CD4-positive, alpha-beta T cell (primary cell): ENCODE data around the gene PDE9A. TPM values are rescaled to one million over a fixed set of nuclear protein-coding genes. Genes with fewer than 3 reads are reported as not detected.
"Not testable (repeated sequence)": the region's sequence is repeated elsewhere in the genome, so short reads cannot be mapped to it uniquely, and the experiment has no call there.

ENCODE experiments used
- ATAC-seq: fragments of 200-7000 bp; cut with Tn5 transposase; one replicate; pipeline ENCODE4 v1.10.0; 2022; ENCODE audit warnings: mild to moderate bottlenecking; ENCODE audit not compliant: poor library complexity
- CTCF ChIA-PET: fragments of 350-600 bp; sonication (Branson Sonifier 250); formaldehyde crosslinking; loops from one replicate; lab custom pipeline; 2021; ENCODE audit warnings: antibody characterized with exemption, inconsistent platforms; lab: Charles Lee
- POLR2A ChIA-PET: fragments of 350-600 bp; sonication (Branson Sonifier 250); formaldehyde crosslinking; loops from one replicate; lab custom pipeline; 2021; ENCODE audit warnings: antibody characterized with exemption, inconsistent platforms; lab: Charles Lee
- DNase-seq, 14 experiments: peaks; one replicate each; pipeline ENCODE4 v3.0.0-alpha.2; 2013 to 2020; ENCODE audit warnings: mixed read lengths in 2 of 14
- H3K27ac ChIP-seq, 2 donors: one replicate each; pipeline versions ENCODE4 v1.5.1 to v1.7.0; 2013; ENCODE audit warnings: low read length in 2 of 2, low read depth in 1 of 2, mild to moderate bottlenecking in 1 of 2
- H3K27me3 ChIP-seq, 2 experiments: 1 replicate in 1 of 2; 2 replicates in 1 of 2; pipeline versions ENCODE4 v1.6.1 to v1.7.0; 2013; ENCODE audit warnings: low read length in 2 of 2, control low read depth in 1 of 2, mild to moderate bottlenecking in 1 of 2, moderate library complexity in 1 of 2; ENCODE audit not compliant: insufficient read depth in 2 of 2, control insufficient read depth in 1 of 2
- H3K36me3 ChIP-seq: one replicate; pipeline ENCODE4 v1.6.1; 2013; ENCODE audit warnings: low read length, control low read depth; ENCODE audit not compliant: insufficient read depth
- H3K4me1 ChIP-seq: one replicate; pipeline ENCODE4 v1.6.1; 2013; ENCODE audit warnings: low read length, control low read depth; ENCODE audit not compliant: insufficient read depth
- H3K4me3 ChIP-seq: one replicate; pipeline ENCODE4 v1.5.1; 2013; ENCODE audit warnings: mild to moderate bottlenecking, low read length, moderate library complexity
- H3K9me3 ChIP-seq, 2 experiments: 1 replicate in 1 of 2; 2 replicates in 1 of 2; pipeline versions ENCODE4 v1.6.1 to v1.7.0; 2013; ENCODE audit warnings: low read length in 2 of 2, mild to moderate bottlenecking in 2 of 2, control low read depth in 1 of 2, moderate library complexity in 1 of 2; ENCODE audit not compliant: control insufficient read depth in 1 of 2, insufficient read depth in 1 of 2
- H3K27ac Mint-ChIP-seq: one replicate; pipeline ENCODE4 v1.8.0; 2020; ENCODE audit warnings: mixed read lengths
- H3K27me3 Mint-ChIP-seq: one replicate; pipeline ENCODE4 v1.8.0; 2021; ENCODE audit warnings: mixed read lengths
- H3K36me3 Mint-ChIP-seq: one replicate; pipeline ENCODE4 v1.8.0; 2021; ENCODE audit warnings: low read depth, mixed read lengths
- H3K4me1 Mint-ChIP-seq: one replicate; pipeline ENCODE4 v1.8.0; 2021; ENCODE audit warnings: low read depth, mixed read lengths
- H3K4me3 Mint-ChIP-seq: one replicate; pipeline ENCODE4 v1.8.0; 2020; ENCODE audit warnings: mild to moderate bottlenecking, mixed read lengths
- H3K9me3 Mint-ChIP-seq: one replicate; pipeline ENCODE4 v1.8.0; 2020; ENCODE audit warnings: mixed read lengths
- intact Hi-C, 2 experiments: fragments of 100-400 bp; cut with DNase I in 1 of 2; cut with micrococcal nuclease in 1 of 2; formaldehyde crosslinking; loops; one replicate each; pipeline versions ENCODE4 v1.15.1 to v1.9.0; 2023 to 2025; cut with DNase I, micrococcal nuclease
- total RNA-seq, 174 experiments: library from RNA in 2 of 174; stranded (reverse) in 2 of 174; gene quantifications; one replicate each; pipeline ENCODE4 v1.2.3 and lab custom pipeline; 2021 to 2026
- TF ChIP-seq, protein P1 (sequence below): fragments of 200-600 bp; IDR thresholded peaks from one replicate; pipeline ENCODE4 v1.8.0; 2022; ENCODE audit warnings: antibody characterized with exemption, mild to moderate bottlenecking

Gene PDE9A
- total RNA-seq, 2 experiments from 2014 or later: 12.6 to 13.2 TPM

DNA sequence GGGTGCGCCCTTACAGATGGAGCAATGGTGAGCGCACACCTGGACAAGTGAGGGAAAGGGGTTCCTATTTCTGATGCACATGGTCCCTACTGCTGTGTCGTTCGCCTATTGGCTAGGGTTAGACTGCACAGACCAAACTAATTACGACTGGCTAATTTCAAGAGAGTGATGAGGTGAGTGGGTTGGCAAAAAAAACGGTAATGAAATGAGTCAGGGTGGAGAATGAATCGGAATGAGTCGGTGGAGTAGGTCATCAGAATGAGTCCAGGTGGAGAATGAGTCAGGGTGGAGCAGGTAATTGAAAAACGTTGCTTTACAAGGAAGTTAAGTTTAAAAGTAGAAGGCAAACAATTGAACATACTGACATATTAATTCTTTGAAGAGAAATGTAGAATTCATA, 146.1 kb downstream of the PDE9A start:
- Histone ChIP-seq H3K36me3 (no peaks in the 10 kb centered on the region), H3K4me1 (no peaks in the 10 kb centered on the region), H3K27ac (no peak overlapping the region), H3K4me3 (no peak overlapping the region), H3K27me3 (no peaks in the 10 kb centered on the region), H3K9me3 (no peaks in the 10 kb centered on the region)
- TF ChIP-seq, protein P1, sequence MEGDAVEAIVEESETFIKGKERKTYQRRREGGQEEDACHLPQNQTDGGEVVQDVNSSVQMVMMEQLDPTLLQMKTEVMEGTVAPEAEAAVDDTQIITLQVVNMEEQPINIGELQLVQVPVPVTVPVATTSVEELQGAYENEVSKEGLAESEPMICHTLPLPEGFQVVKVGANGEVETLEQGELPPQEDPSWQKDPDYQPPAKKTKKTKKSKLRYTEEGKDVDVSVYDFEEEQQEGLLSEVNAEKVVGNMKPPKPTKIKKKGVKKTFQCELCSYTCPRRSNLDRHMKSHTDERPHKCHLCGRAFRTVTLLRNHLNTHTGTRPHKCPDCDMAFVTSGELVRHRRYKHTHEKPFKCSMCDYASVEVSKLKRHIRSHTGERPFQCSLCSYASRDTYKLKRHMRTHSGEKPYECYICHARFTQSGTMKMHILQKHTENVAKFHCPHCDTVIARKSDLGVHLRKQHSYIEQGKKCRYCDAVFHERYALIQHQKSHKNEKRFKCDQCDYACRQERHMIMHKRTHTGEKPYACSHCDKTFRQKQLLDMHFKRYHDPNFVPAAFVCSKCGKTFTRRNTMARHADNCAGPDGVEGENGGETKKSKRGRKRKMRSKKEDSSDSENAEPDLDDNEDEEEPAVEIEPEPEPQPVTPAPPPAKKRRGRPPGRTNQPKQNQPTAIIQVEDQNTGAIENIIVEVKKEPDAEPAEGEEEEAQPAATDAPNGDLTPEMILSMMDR: no peak
- POLR2A ChIA-PET: no interaction called here
- Mint-ChIP-seq H3K27ac (no peak overlapping the region), H3K36me3 (no peaks in the 10 kb centered on the region), H3K9me3 (no peaks in the 10 kb centered on the region), H3K4me3 (no peak overlapping the region), H3K27me3 (no peaks in the 10 kb centered on the region), H3K4me1 (peaks cover 5% of the 10 kb centered on the region)
- ATAC-seq (no peak), DNase-seq (no peak)
- CTCF ChIA-PET: no interaction called here
- intact Hi-C loops: loop anchor here in 1 of 2 experiments (5.0 kb wide), 1 partner anchor 132 kb away; no protein-coding TSS in a partner anchor

DNA sequence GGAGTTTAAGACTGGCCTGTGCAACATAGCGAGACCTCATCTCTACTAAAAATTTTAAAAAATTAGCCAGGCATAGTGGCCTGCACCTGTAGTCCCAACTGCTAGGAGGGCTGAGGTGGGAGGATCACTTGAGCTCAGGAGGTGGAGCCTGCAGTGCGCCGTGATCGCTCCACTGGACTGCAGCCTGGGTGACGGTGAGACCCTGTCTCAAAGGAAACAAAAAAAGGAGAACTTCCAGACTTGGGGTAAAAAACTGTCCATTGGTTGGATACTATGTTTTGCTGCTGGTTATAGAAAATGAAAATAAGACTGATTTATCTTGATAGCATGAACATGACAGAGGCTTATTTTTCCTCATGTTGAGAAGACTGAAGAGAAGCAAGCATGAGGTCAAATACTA, 146.5 kb downstream of the PDE9A start:
- Mint-ChIP-seq H3K4me3 (no peak overlapping the region), H3K36me3 (no peaks in the 10 kb centered on the region), H3K4me1 (peaks cover 5% of the 10 kb centered on the region), H3K27ac (no peak overlapping the region), H3K27me3 (no peaks in the 10 kb centered on the region), H3K9me3 (no peaks in the 10 kb centered on the region)
- DNase-seq (no peak), ATAC-seq (no peak)
- TF ChIP-seq, protein P1: no peak
- no peaks in the 10 kb centered on the region for H3K4me1 ChIP-seq
- ChIA-PET CTCF (no interaction called here), POLR2A (no interaction called here)
- H3K27me3 ChIP-seq: no peaks in the 10 kb centered on the region
- H3K36me3 ChIP-seq: no peaks in the 10 kb centered on the region
- no peak overlapping the region for H3K27ac ChIP-seq
- no peak overlapping the region for H3K4me3 ChIP-seq
- H3K9me3 ChIP-seq: no peaks in the 10 kb centered on the region
- intact Hi-C loops: loop anchor here in 1 of 2 experiments (5.0 kb wide), 1 partner anchor 133 kb away; no protein-coding TSS in a partner anchor

DNA sequence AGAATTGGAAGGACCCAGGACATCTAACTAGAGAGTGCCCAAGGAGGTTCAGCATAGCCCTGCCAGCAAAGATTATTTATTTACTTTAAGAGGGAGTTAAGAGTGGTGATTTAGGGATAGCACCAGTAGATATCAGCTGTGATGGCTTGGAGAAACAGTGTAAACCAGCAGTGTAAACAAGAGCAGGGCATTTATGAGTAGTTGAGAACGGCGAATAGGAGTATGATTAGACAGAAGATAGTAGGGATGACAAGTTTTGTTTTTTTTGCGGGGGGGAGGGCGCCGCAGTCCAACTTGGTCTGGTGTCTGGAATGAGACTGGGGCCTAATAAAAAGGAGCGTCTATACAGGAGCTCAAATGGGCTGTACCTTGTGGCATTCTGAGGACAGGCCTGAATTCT, 148.2 kb downstream of the PDE9A start:
- POLR2A ChIA-PET, CTCF ChIA-PET, H3K9me3 Mint-ChIP-seq, DNase-seq, H3K9me3 ChIP-seq, H3K36me3 Mint-ChIP-seq, H3K4me1 Mint-ChIP-seq, H3K27ac ChIP-seq, H3K4me3 Mint-ChIP-seq, intact Hi-C loops, H3K36me3 ChIP-seq, H3K27me3 ChIP-seq, H3K27me3 Mint-ChIP-seq, ATAC-seq, H3K4me3 ChIP-seq, H3K4me1 ChIP-seq, H3K27ac Mint-ChIP-seq: not testable (repeated sequence)

DNA sequence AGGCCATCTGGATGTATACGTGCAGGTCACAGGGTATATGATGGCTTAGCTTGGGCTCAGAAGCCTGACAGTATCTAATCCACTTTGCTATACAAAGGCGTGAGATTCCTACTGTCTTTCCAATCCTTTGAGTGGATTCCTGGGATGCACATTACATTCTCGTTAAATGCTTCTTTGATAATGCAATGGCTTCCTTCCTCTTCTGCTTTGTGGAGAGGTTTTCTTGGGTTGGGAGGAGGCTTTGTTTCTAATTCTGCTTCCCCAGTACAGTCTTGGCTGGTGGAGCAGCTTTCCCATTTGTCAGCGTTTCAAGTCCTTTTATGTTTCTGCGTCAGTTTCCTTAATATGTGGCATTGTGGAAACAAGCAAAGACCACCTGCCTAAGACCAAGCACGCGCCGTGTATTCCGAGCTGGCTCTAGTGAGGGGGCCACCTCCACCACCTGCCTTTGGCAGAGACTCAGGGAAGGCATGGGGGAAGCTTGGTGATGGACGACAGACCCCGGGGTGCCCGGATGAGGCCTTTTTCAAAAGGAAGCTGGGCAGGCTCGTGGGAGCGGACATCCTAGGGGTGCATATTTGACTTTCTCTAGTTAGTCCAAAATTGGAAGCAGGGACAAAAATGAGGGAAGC, 153.2 kb downstream of the PDE9A start:
- POLR2A ChIA-PET: no interaction called here
- ATAC-seq: no peak
- TF ChIP-seq, protein P1: no peak
- Mint-ChIP-seq H3K27me3 (no peaks in the 10 kb centered on the region), H3K27ac (no peak overlapping the region), H3K4me1 (no peaks in the 10 kb centered on the region), H3K9me3 (no peaks in the 10 kb centered on the region), H3K36me3 (no peaks in the 10 kb centered on the region), H3K4me3 (no peak overlapping the region)
- H3K4me1 ChIP-seq: no peaks in the 10 kb centered on the region
- H3K4me3 ChIP-seq: no peak overlapping the region
- H3K27ac ChIP-seq: no peak overlapping the region
- no peaks in the 10 kb centered on the region for H3K9me3 ChIP-seq
- CTCF ChIA-PET: no interaction called here
- no peaks in the 10 kb centered on the region for H3K27me3 ChIP-seq
- DNase-seq: no peak
- H3K36me3 ChIP-seq: no peaks in the 10 kb centered on the region
- intact Hi-C loops: no loop called here

DNA sequence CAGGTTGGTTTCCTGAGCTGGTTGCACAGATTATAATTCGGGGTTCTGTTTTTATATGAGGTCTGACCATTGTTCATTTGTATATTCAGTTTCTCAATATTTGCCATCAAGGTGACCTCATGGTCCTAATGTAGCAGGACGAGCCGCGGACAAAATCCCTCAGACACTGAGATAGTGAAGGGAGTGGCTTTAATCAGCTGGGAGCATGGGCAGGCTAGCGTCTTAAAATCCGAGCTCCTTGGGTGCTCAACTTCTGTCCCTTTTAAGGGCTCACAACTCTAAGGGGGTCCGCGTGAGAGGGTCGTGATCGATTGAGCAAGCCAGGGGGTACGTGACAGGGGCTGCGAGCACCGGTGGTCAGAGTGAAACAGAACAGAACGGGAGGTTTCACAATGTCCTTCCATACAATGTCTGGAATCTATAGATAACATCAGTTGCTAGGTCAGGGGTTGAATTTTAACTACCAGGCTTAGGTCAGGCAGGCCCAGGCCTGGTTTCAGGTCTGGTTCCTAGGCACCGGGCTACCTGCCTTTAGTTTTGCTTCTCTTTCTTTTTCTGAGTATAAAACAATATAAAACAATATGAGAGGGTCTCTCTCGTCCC, 154.0 kb downstream of the PDE9A start:
- H3K27ac Mint-ChIP-seq, H3K4me1 Mint-ChIP-seq, H3K27me3 Mint-ChIP-seq, H3K27me3 ChIP-seq, H3K4me1 ChIP-seq, H3K36me3 ChIP-seq, H3K4me3 Mint-ChIP-seq, H3K9me3 Mint-ChIP-seq, POLR2A ChIA-PET, H3K4me3 ChIP-seq, DNase-seq, CTCF ChIA-PET, H3K36me3 Mint-ChIP-seq, intact Hi-C loops, ATAC-seq, H3K9me3 ChIP-seq, H3K27ac ChIP-seq: not testable (repeated sequence)
